SK-N-SH treated with all-trans-retinoic acid at 6 μM for 48 hours (cell line): ENCODE measurements around the gene VAMP5.
A peak's percentile ranks its signal among the peaks of the same experiment; 100 is the strongest.

Experiments used
- ATAC-seq: fragments of 200-7000 bp; cut with Tn5 transposase; 3 replicates; pipeline ENCODE4 v1.9.1; 2020; ENCODE audit warnings: mild to moderate bottlenecking, moderate library complexity
- ARNTL ChIP-seq: fragments of 450-650 bp; formaldehyde crosslinking; IDR thresholded peaks from 2 replicates; pipeline ENCODE4 v1.5.0; 2020; ENCODE audit warnings: low read depth, mild to moderate bottlenecking, moderate library complexity, borderline replicate concordance
- BACH2 ChIP-seq: fragments of 250-450 bp; sonication (Bioruptor Pico); IDR thresholded peaks from 2 replicates; pipeline ENCODE4 v1.9.0; 2021; ENCODE audit warnings: mild to moderate bottlenecking, borderline replicate concordance
- CSDC2 ChIP-seq: fragments of 250-450 bp; sonication (Bioruptor Pico); IDR thresholded peaks from 2 replicates; pipeline ENCODE4 v1.5.0; 2020; ENCODE audit warnings: mild to moderate bottlenecking, moderate library complexity
- CSRNP3 ChIP-seq: fragments of 250-450 bp; sonication (Bioruptor Pico); IDR thresholded peaks from 2 replicates; pipeline ENCODE4 v1.5.1; 2021; ENCODE audit warnings: mild to moderate bottlenecking, moderate library complexity
- ESRRG ChIP-seq: fragments of 250-450 bp; sonication (Bioruptor Pico); IDR thresholded peaks from 2 replicates; pipeline ENCODE4 v1.6.1; 2021; ENCODE audit warnings: mild to moderate bottlenecking
- GLIS3 ChIP-seq: fragments of 250-450 bp; sonication (Bioruptor Pico); IDR thresholded peaks from 2 replicates; pipeline ENCODE4 v1.5.0; 2020; ENCODE audit warnings: mild to moderate bottlenecking, moderate library complexity
- ISL1 ChIP-seq: fragments of 250-450 bp; sonication (Bioruptor Pico); IDR thresholded peaks from 2 replicates; pipeline ENCODE4 v2.1.2; 2022; ENCODE audit warnings: mild to moderate bottlenecking, moderate library complexity
- OSR1 ChIP-seq: fragments of 250-450 bp; sonication (Bioruptor Pico); IDR thresholded peaks from 2 replicates; pipeline ENCODE4 v1.8.0; 2022; ENCODE audit warnings: moderate library complexity, mild to moderate bottlenecking, inconsistent platforms
- POU6F1 ChIP-seq: fragments of 250-450 bp; sonication (Bioruptor Pico); IDR thresholded peaks from 2 replicates; pipeline ENCODE4 v1.8.0; 2021; ENCODE audit warnings: low read depth, mild to moderate bottlenecking, moderate library complexity, borderline replicate concordance
- PPARA ChIP-seq: fragments of 250-450 bp; sonication (Bioruptor Pico); IDR thresholded peaks from 2 replicates; pipeline ENCODE4 v1.5.0; 2020; ENCODE audit warnings: mild to moderate bottlenecking, borderline replicate concordance
- RARB ChIP-seq: fragments of 250-450 bp; sonication (Bioruptor Pico); IDR thresholded peaks from 2 replicates; pipeline ENCODE4 v1.8.0; 2021; ENCODE audit warnings: mild to moderate bottlenecking, moderate library complexity
- SNAI2 ChIP-seq: fragments of 250-450 bp; sonication (Bioruptor Pico); IDR thresholded peaks from 2 replicates; pipeline ENCODE4 v1.5.0; 2020; ENCODE audit warnings: mild to moderate bottlenecking, moderate library complexity
- TCF4 ChIP-seq: fragments of 250-450 bp; sonication (Bioruptor Pico); IDR thresholded peaks from 2 replicates; pipeline ENCODE4 v1.8.0; 2021; ENCODE audit warnings: mild to moderate bottlenecking, moderate library complexity, borderline replicate concordance
- ZFP3 ChIP-seq: fragments of 250-450 bp; sonication (Bioruptor Pico); IDR thresholded peaks from 2 replicates; pipeline ENCODE4 v1.5.0; 2020; ENCODE audit warnings: mild to moderate bottlenecking, moderate library complexity
- ZFP30 ChIP-seq: fragments of 450-650 bp; formaldehyde crosslinking; IDR thresholded peaks from 2 replicates; pipeline ENCODE4 v1.5.0; 2022; ENCODE audit warnings: mild to moderate bottlenecking, moderate library complexity
- ZNF70 ChIP-seq: fragments of 450-650 bp; formaldehyde crosslinking; IDR thresholded peaks from 2 replicates; pipeline ENCODE4 v1.5.0; 2020; ENCODE audit warnings: mild to moderate bottlenecking, moderate library complexity
- TF ChIP-seq, protein P1 (sequence below): fragments of 250-450 bp; sonication (Bioruptor Pico); IDR thresholded peaks from 2 replicates; pipeline ENCODE4 v1.5.1; 2020; ENCODE audit warnings: low read depth, mild to moderate bottlenecking, moderate library complexity

The VAMP5 gene

GRCh38 chr2:85584354-85584856, at the start of gene VAMP5:
Gene VAMP5 (plus strand): TSS chr2:85584431. CDS start chr2:85584491, 60 bp downstream.
- TF ChIP-seq ZFP30 (CRISPR knock-in tag) (no peak), BACH2 (no peak), CSDC2 (CRISPR knock-in tag) (no peak), ISL1 (no peak), CSRNP3 (CRISPR knock-in tag) (no peak), OSR1 (CRISPR knock-in tag) (no peak)
- peak; percentile 12; the same call in 1 of the 3 replicates for ATAC-seq

- TF ChIP-seq GLIS3, result no peak
- TF ChIP-seq CSRNP3 (CRISPR knock-in tag), result no peak
- TF ChIP-seq, all 23 proteins: peak for 0
- no peak for ATAC-seq
Measured at GRCh38 chr2:85534881-85535280, 49.4 kb upstream of the VAMP5 start.

- peak; percentile 5; the same call in 1 of the 3 replicates for ATAC-seq
- TF ChIP-seq TCF4 (CRISPR knock-in tag) (no peak), ZNF70 (peak; percentile 44; the same call in 1 of the 2 replicates)
Measured at GRCh38 chr2:85536479-85536878, 47.8 kb upstream of the VAMP5 start.

DNA sequence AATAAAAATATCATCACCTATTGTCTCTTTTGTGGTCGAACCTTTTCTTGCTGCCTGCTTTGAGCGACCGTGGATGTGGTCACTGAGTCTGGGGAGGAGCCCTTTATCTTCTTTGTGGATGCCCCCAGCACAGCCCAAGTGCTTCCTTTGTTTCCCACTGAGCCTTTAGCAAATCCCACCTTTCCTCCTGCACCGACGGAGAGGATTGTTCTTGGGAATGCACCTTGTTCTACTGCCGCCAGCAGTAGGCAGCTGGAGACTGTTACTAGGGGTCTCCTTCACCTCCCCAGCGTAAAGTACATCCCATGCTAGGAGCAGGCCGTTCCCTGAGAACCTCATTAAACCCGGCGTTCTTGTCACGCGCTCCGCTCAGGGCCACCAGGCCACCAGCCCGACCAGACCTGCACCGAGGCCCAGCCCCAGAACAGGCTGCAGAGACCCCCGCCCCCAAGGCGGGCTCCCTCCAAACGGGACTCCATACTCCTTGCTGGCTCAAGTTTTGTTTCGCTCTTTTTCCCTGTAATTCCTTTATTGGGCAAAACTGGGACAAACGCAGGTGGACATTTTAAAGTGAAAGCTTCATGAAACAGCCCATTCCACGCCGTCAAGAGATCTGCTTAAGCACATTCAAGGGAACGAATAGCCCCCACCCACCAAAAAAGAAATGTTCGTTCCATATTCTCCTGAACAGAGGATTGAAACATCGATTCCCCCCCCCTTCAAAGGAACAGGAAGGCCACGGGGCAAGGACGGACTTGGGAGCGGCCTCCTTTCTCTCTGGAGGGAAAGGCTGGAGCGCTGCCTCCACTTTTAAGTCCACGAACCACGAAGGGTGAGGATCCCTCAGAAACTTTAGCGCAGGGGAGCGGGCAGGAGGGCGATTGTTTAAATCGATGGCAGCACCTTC, 46.4 kb upstream of the VAMP5 start:
- peak; percentile 26 for ATAC-seq
- TF ChIP-seq, protein P1, sequence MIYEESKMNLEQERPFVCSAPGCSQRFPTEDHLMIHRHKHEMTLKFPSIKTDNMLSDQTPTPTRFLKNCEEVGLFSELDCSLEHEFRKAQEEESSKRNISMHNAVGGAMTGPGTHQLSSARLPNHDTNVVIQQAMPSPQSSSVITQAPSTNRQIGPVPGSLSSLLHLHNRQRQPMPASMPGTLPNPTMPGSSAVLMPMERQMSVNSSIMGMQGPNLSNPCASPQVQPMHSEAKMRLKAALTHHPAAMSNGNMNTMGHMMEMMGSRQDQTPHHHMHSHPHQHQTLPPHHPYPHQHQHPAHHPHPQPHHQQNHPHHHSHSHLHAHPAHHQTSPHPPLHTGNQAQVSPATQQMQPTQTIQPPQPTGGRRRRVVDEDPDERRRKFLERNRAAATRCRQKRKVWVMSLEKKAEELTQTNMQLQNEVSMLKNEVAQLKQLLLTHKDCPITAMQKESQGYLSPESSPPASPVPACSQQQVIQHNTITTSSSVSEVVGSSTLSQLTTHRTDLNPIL (CRISPR knock-in tag), result peak; percentile 22; the same call in 1 of the 2 replicates
- TF ChIP-seq GLIS3 (peak; percentile 28; the same call in 1 of the 2 replicates), ESRRG (no peak), ZFP3 (CRISPR knock-in tag) (peak; percentile 43; the same call in 1 of the 2 replicates), OSR1 (CRISPR knock-in tag) (no peak), ARNTL (CRISPR knock-in tag) (0 out of 2 replicates have a peak, but pooled peaks have one; percentile 10), PPARA (CRISPR knock-in tag) (no peak), SNAI2 (0 out of 2 replicates have a peak, but pooled peaks have one; percentile 29), ZNF70 (peak; percentile 68; the same call in 1 of the 2 replicates)

DNA sequence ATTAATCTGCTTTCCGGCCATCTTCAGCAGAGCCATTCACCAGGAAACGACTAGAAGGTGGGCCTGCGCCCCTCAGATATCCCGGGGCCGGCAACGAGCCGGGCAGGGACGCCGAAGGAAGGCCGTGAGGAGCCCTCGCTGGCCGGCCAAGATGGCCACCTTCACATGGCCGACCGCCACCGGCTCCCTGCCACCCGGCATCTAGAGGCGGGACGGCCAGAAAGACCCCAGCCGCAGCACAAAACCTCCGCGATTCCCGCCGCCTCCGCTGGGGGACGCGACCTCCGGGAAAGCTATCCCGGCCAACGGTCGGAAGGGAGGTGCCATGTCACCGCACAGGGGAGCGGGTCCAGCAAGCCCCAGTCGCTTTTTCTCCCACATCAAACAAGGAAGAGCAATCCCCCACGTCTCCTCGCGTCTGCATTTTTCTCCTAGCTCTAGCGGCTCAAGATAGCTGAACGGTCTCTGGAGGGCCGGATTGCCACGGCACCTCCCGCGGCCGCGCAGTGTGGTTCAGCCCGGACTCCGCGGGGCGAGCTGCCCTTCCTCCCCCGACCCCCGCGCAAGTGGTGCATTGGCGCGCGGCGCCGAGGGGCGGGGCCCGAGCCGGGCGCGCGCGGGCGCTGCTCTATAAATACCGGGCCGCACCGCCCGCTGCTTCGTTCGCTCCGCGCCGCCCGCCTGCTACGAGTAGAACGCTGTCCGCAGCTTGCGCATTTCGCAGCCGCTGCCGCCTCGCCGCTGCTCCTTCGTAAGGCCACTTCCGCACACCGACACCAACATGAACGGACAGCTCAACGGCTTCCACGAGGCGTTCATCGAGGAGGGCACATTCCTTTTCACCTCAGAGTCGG, 45.5 kb upstream of the VAMP5 start, which contains the start of gene MAT2A:
Gene MAT2A, plus strand, starts transcription at position 662 of the 854 bp plus-strand sequence. Its CDS starts 120 bp downstream, at position 782.
- peak; percentile 84 for ATAC-seq
- no peak for TF ChIP-seq ARNTL (CRISPR knock-in tag)
- peak; percentile 15; the same call in 1 of the 2 replicates for TF ChIP-seq CSDC2 (CRISPR knock-in tag)
- peak; percentile 36; the same call in 1 of the 2 replicates for TF ChIP-seq POU6F1
- no peak for TF ChIP-seq RARB (CRISPR knock-in tag)
- no peak for TF ChIP-seq ESRRG
